Cardiac fibroblast (primary cell): Measurements from ENCODE around the gene UNK.

ENCODE experiments used
- DNase-seq, 2 donors: peaks; one replicate each; pipeline versions ENCODE4 v3.0.0 to v3.0.0-alpha.2; 2010; ENCODE audit warnings: low read depth in 2 of 2
- H3K4me3 ChIP-seq, 2 donors: replicated peaks in 1 of 2; 1 replicate in 1 of 2; 2 replicates in 1 of 2; pipeline ENCODE4 v1.5.1; 2011; ENCODE audit warnings: low read depth in 2 of 2, low read length in 2 of 2, mild to moderate bottlenecking in 2 of 2, moderate library complexity in 1 of 2
- TF ChIP-seq, protein P1 (sequence below): IDR thresholded peaks from one replicate; pipeline ENCODE4 v1.5.1; 2011; ENCODE audit warnings: low read depth, mild to moderate bottlenecking, low read length, inconsistent platforms

The UNK gene

DNA sequence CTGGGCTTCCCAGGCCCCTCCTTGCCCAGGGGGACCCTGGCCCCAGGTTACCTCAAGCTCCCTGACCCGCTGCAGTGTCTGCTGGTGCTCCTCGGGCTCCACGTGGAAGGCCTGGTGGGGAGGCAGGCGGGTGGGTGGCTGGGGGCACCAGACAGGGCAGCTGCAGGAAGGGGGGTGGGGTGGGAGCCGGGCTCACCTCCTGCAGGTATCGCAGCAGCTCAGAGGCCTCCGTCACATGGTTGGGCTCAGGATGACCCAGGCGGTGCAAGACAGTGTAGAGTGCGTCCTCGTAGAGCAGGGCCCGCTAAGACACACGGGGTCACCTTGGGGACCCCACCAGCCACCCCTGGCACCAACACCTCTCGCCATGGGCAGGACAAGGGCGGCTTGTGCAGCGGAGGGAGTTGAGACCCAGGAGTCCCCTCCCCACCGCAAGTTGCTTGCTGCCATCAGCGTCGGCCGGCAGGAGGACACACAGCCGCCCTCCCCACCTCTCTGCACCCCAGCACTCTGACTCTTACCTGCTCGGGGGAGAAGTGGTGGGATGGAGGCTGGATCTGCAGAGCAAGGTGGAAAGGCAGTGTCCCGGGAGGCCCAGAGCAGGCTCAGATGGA is 58.5 kb downstream of the UNK start:
- DNase-seq: no peak
- no peak overlapping the region for H3K4me3 ChIP-seq
- TF ChIP-seq, protein P1, sequence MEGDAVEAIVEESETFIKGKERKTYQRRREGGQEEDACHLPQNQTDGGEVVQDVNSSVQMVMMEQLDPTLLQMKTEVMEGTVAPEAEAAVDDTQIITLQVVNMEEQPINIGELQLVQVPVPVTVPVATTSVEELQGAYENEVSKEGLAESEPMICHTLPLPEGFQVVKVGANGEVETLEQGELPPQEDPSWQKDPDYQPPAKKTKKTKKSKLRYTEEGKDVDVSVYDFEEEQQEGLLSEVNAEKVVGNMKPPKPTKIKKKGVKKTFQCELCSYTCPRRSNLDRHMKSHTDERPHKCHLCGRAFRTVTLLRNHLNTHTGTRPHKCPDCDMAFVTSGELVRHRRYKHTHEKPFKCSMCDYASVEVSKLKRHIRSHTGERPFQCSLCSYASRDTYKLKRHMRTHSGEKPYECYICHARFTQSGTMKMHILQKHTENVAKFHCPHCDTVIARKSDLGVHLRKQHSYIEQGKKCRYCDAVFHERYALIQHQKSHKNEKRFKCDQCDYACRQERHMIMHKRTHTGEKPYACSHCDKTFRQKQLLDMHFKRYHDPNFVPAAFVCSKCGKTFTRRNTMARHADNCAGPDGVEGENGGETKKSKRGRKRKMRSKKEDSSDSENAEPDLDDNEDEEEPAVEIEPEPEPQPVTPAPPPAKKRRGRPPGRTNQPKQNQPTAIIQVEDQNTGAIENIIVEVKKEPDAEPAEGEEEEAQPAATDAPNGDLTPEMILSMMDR: no peak

DNA sequence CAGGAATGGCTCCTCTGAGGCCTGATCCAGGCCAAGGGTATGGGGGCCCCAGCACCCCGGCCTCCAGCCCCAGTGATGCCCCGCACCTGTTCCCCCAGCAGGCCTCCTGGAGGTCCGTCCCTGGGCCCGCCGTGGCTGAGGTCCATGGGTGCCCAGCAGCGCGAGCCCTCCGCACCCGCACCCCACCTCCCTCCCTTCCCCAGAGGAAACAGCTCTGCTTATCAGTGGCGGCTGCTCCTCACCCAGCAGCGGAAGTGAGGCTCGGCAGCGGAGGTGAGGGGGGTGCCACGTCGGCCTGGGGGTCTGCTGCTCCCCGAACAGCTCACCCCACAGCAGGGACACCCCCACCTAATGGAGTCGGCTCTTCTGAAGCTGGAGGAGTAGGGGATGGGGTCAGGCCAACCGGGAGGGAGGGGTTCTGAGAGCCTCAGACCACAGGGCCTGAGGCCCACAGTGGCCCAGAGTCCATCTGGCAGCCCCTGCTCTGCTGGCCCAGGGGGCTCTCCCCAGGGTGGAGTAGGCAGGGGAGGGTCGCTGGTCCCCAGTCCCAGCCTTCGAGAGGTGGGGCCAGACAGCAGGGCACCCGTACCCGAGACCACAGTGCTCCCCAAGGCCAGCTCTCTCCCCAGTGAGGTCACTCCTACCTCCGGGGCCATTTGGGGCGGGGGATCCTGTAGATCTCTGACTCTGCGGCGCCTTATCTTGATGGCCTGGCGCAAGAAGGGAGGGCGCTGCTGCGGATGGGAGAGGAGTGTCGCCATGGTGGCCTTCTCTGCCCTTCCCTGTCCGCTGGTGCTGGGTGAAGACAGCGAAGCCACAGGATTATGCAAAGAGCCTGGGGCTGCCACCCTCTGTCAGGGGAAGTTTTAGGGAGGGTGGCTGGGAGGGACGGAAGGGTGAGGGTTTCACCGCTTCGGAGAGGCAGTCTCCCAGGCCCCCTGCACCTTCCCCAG is 59.2 kb downstream of the UNK start, which contains the start of gene UNC13D:
UNC13D (minus strand) TSS at position 828 of the 953 bp plus-strand sequence; CDS start at position 761, 67 bp downstream.
- DNase-seq: no peak
- H3K4me3 ChIP-seq: no peak within 1 kb of the TSS
- TF ChIP-seq, protein P1: no peak

DNA sequence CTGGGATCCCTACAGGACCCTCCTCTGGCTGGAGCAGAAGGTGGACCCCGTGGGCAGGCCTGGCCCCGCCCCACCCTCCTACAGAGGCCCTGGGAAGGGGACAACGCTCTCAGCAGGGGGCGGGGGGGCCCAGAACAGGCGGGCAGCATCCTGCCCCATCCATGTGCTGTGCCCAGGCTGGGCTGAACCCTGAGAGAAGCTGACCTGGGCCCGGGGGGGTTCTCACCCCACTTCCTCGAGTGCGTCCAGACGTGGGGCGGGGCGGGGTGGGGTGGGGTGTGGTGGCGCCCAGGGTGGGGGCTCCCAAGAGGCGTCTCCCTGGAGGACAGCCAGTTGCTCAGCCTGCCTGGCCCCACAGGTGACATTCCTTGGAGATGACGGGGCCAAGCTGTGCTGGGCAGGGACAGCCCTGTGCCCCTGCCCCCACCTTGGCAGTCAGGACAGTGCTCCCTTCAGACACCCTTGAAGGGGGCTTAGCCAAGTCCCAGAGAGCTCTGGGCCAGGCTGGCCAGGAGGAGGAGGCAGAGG is 60.0 kb downstream of the UNK start:
- no peak overlapping the region for H3K4me3 ChIP-seq
- TF ChIP-seq, protein P1: no peak
- no peak for DNase-seq

DNA sequence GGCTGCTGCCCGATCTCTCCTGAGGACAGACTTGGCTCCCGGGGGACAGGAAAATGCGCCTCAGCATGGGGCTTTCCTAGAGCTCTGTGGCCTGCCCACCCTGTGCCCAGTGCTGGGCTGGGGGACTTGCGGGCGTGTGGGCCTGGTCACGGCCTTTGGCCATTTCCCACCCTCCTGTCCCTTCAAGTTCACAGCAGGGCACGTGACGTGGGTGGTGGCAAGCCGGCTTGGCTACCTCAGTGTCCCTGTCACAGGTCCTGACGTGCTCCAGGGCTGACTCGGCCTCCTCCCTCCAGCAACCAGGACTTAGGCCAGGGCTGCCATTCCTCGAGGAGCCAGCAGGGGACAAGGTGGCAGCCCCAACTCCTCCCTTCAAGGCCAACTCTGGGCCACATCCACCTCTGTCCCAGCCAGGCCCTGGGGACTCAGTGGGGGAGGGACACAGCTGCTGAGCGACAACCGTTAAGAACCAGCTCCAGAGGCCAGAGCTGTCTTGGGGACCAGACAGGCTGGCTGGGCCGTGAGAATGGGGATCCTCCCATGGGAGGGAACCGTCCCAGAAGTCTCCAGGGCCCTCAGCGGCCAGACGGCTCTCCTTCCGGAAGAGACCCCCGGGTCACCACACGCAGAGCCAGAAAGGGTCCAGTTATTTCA is 60.6 kb downstream of the UNK start:
- H3K4me3 ChIP-seq: no peak overlapping the region
- DNase-seq: peak; percentile 71 to 79
- TF ChIP-seq, protein P1: peak; percentile 81

DNA sequence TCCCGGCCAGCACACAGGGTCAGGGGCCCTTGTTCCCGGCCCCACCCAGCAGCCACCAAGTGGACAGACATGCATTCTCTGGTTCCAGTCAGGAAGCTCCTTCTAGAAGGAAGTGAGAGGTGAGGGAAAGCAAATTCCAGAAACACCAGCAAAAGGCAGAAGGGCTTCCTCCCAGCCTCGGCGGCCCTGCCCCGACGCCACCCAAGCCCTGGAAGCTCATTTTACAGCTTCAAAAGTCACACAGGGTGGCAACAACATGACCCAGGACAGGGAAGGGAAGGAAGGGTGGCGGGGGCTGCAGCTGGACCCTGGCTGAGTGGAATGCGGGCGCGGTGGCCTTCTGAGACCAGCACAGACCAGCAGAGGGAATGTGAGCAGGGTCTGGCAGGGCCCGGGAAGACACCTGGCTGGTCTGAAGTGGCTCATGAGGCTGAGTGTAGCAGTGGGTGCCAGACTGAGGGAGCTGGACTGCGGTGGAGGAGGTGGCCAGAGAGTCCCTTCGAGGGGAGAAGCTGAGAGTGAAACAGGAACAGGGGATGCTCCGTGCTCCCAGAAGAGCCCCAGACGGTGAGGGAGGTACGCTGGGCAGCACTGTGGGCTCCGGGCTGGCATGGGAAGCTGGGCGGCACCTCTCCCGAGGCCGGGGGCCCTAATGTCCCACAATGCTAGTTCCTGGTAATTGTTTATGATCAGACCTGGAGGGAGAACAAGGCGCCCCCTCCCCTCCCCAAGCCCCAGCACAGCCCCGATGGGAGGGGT is 61.5 kb downstream of the UNK start:
- no peak overlapping the region for H3K4me3 ChIP-seq
- TF ChIP-seq, protein P1: no peak
- DNase-seq: no peak
